Activated naive CD4-positive, alpha-beta T cell treated with anti-CD3 and anti-CD28 coated beads, Interleukin-2, amount 50 U/mL, for 72 hours (primary cell): Measurements from ENCODE around the gene KLHL13. TPM values are rescaled to one million over a fixed set of nuclear protein-coding genes. Genes with fewer than 3 reads are reported as not detected.
A peak's percentile ranks its signal among the peaks of the same experiment; 100 is the strongest.
"Not testable (repeated sequence)": the region's sequence is repeated elsewhere in the genome, so short reads cannot be mapped to it uniquely, and the experiment has no call there.

Experiments
- ATAC-seq, 2 donors: fragments of 150-1000 bp; cut with Tn5 transposase; 2 replicates each; pipeline ENCODE4 v1.10.0; 2021; ENCODE audit warnings: mild to moderate bottlenecking in 2 of 2, moderate library complexity in 2 of 2
- DNase-seq, 2 donors: peaks; one replicate each; pipeline ENCODE4 v3.0.0; 2021 to 2022; ENCODE audit warnings: low spot score in 2 of 2
- H3K27ac Mint-ChIP-seq, 2 donors: one replicate each; pipeline ENCODE4 v1.8.0; 2022; ENCODE audit warnings: mild to moderate bottlenecking in 2 of 2, mixed read lengths in 2 of 2
- H3K36me3 Mint-ChIP-seq, 2 donors: one replicate each; pipeline ENCODE4 v1.8.0; 2022; ENCODE audit warnings: mixed read lengths in 2 of 2
- H3K9me3 Mint-ChIP-seq, 2 donors: one replicate each; pipeline ENCODE4 v1.8.0; 2022; ENCODE audit warnings: mixed read lengths in 2 of 2
- total RNA-seq, 2 donors: library from RNA; stranded (reverse); gene quantifications; one replicate each; pipeline ENCODE4 v1.2.3, GENCODE V29; 2022

The KLHL13 gene
- total RNA-seq, result 1 to 10 TPM in 1 of 2 donors, under 1 TPM in 1; 0.48 to 1.4 TPM

GRCh38 chrX:118116713-118117550 lies at the start of gene KLHL13:
Gene KLHL13 (minus strand): TSS chrX:118116810. CDS start chrX:118028473, 88,337 bp downstream.
- Mint-ChIP-seq H3K27ac (peak within 1 kb of the TSS; percentile 44 to 82), H3K36me3 (peaks cover 0 to 7% of the 10 kb centered on the region in 2 donors), H3K9me3 (no peaks in the 10 kb centered on the region)
- ATAC-seq (peak; percentile 32 to 61), DNase-seq (peak in 1 of 2 donors; percentile 2)

GRCh38 chrX:118164138-118164537 lies 47.5 kb upstream of the KLHL13 start:
- H3K36me3 Mint-ChIP-seq, result no peaks in the 10 kb centered on the region
- H3K27ac Mint-ChIP-seq, result no peak overlapping the region
- ATAC-seq, result no peak
- no peak for DNase-seq
- no peaks in the 10 kb centered on the region for H3K9me3 Mint-ChIP-seq

GRCh38 chrX:118156953-118157608 lies 40.5 kb upstream of the KLHL13 start:
- Mint-ChIP-seq H3K27ac (no peak overlapping the region), H3K9me3 (no peaks in the 10 kb centered on the region), H3K36me3 (no peaks in the 10 kb centered on the region)
- no peak for DNase-seq
- ATAC-seq, result no peak

GRCh38 chrX:118156254-118156952 lies 39.8 kb upstream of the KLHL13 start:
- Mint-ChIP-seq H3K27ac (no peak overlapping the region), H3K9me3 (no peaks in the 10 kb centered on the region), H3K36me3 (no peaks in the 10 kb centered on the region)
- ATAC-seq, result no peak
- DNase-seq, result no peak

- H3K9me3 Mint-ChIP-seq, result no peaks in the 10 kb centered on the region
- no peak for ATAC-seq
- no peak overlapping the region for H3K27ac Mint-ChIP-seq
- no peaks in the 10 kb centered on the region for H3K36me3 Mint-ChIP-seq
- DNase-seq, result no peak
Measured at GRCh38 chrX:118153270-118153669, 36.7 kb upstream of the KLHL13 start.

- Mint-ChIP-seq H3K9me3 (no peaks in the 10 kb centered on the region), H3K27ac (no peak overlapping the region), H3K36me3 (no peaks in the 10 kb centered on the region)
Measured at GRCh38 chrX:118152721-118153120, 36.1 kb upstream of the KLHL13 start.

GRCh38 chrX:118148737-118149136 lies 32.1 kb upstream of the KLHL13 start:
- H3K9me3 Mint-ChIP-seq, result no peaks in the 10 kb centered on the region
- no peak overlapping the region for H3K27ac Mint-ChIP-seq
- no peaks in the 10 kb centered on the region for H3K36me3 Mint-ChIP-seq
- DNase-seq, result no peak
- ATAC-seq, result no peak

More at GRCh38 chrX:118152721-118153120, 36.1 kb upstream of the KLHL13 start:
- no peak for DNase-seq
- ATAC-seq, result no peak

- not testable (repeated sequence) for DNase-seq, H3K9me3 Mint-ChIP-seq, ATAC-seq, H3K27ac Mint-ChIP-seq, H3K36me3 Mint-ChIP-seq
Measured at GRCh38 chrX:118147771-118148170, 31.2 kb upstream of the KLHL13 start.

- Mint-ChIP-seq H3K36me3 (no peaks in the 10 kb centered on the region), H3K27ac (no peak overlapping the region), H3K9me3 (no peaks in the 10 kb centered on the region)
- DNase-seq (no peak), ATAC-seq (no peak)
Measured at GRCh38 chrX:118143578-118143977, 27.0 kb upstream of the KLHL13 start.

GRCh38 chrX:118131336-118131735 lies 14.7 kb upstream of the KLHL13 start:
- DNase-seq, result no peak
- Mint-ChIP-seq H3K36me3 (no peaks in the 10 kb centered on the region), H3K27ac (peak overlapping the region in 1 of 2 donors; percentile 44), H3K9me3 (no peaks in the 10 kb centered on the region)
- ATAC-seq, result no peak

- Mint-ChIP-seq H3K9me3 (no peaks in the 10 kb centered on the region), H3K27ac (no peak overlapping the region), H3K36me3 (no peaks in the 10 kb centered on the region)
- DNase-seq, result no peak
- no peak for ATAC-seq
Measured at GRCh38 chrX:118129681-118130080, 13.1 kb upstream of the KLHL13 start.

- H3K36me3 Mint-ChIP-seq, result no peaks in the 10 kb centered on the region
- ATAC-seq, result no peak
- H3K9me3 Mint-ChIP-seq, result no peaks in the 10 kb centered on the region
- DNase-seq, result no peak
- H3K27ac Mint-ChIP-seq, result no peak overlapping the region
Measured at GRCh38 chrX:118128724-118129123, 12.1 kb upstream of the KLHL13 start.

GRCh38 chrX:118126286-118126685 lies 9.7 kb upstream of the KLHL13 start:
- DNase-seq, result no peak
- H3K27ac Mint-ChIP-seq, result no peak overlapping the region
- no peaks in the 10 kb centered on the region for H3K9me3 Mint-ChIP-seq
- no peak for ATAC-seq
- no peaks in the 10 kb centered on the region for H3K36me3 Mint-ChIP-seq

GRCh38 chrX:118124243-118124642 lies 7.6 kb upstream of the KLHL13 start:
- ATAC-seq, H3K27ac Mint-ChIP-seq, DNase-seq, H3K9me3 Mint-ChIP-seq, H3K36me3 Mint-ChIP-seq: not testable (repeated sequence)

- Mint-ChIP-seq H3K36me3 (peaks cover 0 to 7% of the 10 kb centered on the region in 2 donors), H3K27ac (no peak overlapping the region), H3K9me3 (no peaks in the 10 kb centered on the region)
- no peak for DNase-seq
- ATAC-seq, result no peak
Measured at GRCh38 chrX:118117741-118118140, 1.1 kb upstream of the KLHL13 start.

GRCh38 chrX:118115953-118116712 lies 477 bp downstream of the KLHL13 start:
- Mint-ChIP-seq H3K27ac (peak overlapping the region; percentile 29 to 82), H3K9me3 (no peaks in the 10 kb centered on the region), H3K36me3 (peaks cover 0 to 7% of the 10 kb centered on the region in 2 donors)
- peak in 1 of 2 donors; percentile 5 for DNase-seq
- peak; percentile 43 to 60 for ATAC-seq
